Ishikawa (cell line): ENCODE results near the gene NPC2.

Source experiments
- FOXM1 ChIP-seq: IDR thresholded peaks from 2 replicates; pipeline ENCODE4 v1.6.1; 2012; ENCODE audit warnings: low read depth, borderline replicate concordance
- RAD21 ChIP-seq: IDR thresholded peaks from 2 replicates; pipeline ENCODE4 v1.6.1; 2012; ENCODE audit warnings: low read depth
- TAF1 ChIP-seq: IDR thresholded peaks from 2 replicates; pipeline ENCODE4 v1.6.1; 2012; ENCODE audit warnings: low read depth, mild to moderate bottlenecking

DNA sequence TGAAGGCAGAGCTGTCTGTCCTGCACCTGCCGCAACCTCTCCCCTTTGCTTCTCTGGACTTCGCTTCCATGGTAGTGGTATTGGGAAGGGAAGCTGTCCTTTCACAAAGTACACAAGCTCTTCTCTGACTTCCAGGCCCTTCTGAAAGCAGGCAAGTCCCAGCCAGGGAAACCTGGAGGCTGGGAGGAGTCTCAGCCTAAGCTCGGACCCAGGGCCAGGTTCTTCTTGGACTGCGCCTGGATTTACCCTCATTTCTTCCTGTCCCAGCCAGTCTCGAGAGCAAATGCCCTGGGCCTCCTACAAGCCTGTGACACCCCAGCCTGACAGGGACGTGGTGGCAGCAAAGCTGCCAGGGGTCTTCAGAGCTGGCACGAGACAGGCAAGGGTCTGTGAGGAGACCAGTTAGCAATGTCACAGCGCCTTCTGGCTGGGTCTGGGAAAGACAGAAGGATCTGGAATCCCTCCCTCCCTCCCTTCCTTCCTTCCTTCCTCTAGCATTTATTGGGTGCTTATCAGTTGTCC is 22.8 kb upstream of the NPC2 start:
- TF ChIP-seq FOXM1: no peak
- no peak for TF ChIP-seq TAF1
- TF ChIP-seq RAD21: no peak
